Measurements from ENCODE around the gene SMOC2.

DNA sequence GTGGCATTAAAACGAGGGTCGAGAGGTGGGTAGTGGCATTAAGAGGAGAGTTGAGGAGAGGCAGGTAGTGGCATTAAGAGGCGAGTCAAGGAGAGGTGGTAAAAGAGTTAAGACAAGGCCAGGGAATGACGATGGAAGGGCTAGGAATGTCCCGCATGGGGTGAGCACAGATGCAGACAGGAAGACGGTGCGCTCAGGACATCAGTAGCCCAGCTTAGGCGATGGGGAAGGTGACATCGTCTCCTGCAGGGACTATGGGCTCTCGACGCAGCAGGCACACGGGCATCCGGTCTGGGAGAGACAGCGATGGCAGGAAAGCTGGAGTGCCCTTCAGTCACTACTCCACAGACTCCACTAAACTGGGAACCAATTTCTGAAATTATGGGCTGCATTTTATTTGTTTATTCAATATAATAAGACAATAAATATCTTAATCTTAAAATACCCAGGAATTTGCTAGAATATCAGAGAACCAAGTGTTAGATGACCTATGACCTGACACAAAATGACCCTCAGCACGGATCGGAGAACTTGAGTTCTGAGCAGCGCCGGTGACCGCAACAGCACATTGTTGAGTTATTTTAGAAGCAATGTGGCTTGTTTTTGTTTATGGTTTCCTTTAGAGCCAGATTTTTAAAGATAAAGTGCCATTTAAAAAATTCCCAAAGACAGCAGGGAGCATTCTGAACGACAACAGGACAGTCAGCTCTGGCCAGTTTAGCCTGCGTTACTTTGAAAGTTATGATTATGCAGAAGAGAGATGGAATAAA lies 177.7 kb downstream of the SMOC2 start:
- TF ChIP-seq EZH2 (IDR thresholded peaks at IDR 0.05; ENCODE audit: borderline replicate concordance), result no peak
- TF ChIP-seq, protein P1, sequence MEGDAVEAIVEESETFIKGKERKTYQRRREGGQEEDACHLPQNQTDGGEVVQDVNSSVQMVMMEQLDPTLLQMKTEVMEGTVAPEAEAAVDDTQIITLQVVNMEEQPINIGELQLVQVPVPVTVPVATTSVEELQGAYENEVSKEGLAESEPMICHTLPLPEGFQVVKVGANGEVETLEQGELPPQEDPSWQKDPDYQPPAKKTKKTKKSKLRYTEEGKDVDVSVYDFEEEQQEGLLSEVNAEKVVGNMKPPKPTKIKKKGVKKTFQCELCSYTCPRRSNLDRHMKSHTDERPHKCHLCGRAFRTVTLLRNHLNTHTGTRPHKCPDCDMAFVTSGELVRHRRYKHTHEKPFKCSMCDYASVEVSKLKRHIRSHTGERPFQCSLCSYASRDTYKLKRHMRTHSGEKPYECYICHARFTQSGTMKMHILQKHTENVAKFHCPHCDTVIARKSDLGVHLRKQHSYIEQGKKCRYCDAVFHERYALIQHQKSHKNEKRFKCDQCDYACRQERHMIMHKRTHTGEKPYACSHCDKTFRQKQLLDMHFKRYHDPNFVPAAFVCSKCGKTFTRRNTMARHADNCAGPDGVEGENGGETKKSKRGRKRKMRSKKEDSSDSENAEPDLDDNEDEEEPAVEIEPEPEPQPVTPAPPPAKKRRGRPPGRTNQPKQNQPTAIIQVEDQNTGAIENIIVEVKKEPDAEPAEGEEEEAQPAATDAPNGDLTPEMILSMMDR (IDR thresholded peaks at IDR 0.05; ENCODE audit: poor library complexity), result no peak
